NT2/D1 (cell line): ENCODE data around the gene APIP.

ENCODE experiments used
- SUZ12 ChIP-seq: IDR thresholded peaks from 2 replicates; pipeline ENCODE4 v1.6.1; 2011; ENCODE audit not compliant: insufficient read length, insufficient read depth; ENCODE audit errors: extremely low read depth
- YY1 ChIP-seq: IDR thresholded peaks from 2 replicates; pipeline ENCODE4 v1.6.1; 2011; ENCODE audit not compliant: insufficient read length, insufficient read depth
- ZNF274 ChIP-seq: IDR thresholded peaks from 2 replicates; pipeline ENCODE4 v1.6.1; 2011; ENCODE audit warnings: mild to moderate bottlenecking, low read depth, low read length

DNA sequence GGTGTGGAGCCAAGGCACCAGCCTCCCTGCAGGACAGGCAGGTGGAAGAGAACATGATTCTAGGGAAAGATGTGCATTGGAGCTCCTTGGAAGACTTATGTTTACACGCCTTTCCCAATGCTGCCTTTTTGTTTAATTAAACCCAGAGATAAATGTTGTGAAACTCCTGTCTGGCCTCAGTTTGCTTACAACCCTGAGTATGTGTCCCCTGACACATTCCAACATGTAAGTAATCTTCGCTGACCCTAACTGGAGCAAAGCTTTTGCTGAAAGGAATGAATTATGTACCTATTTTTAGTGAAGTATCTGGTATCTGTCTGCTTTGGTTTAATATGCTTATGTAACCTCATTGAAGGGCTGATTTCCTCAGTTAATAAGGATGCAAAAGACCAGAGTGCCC, 56.7 kb downstream of the APIP start:
- TF ChIP-seq YY1 (no peak), ZNF274 (no peak), SUZ12 (no peak)
